ENCODE measurements around the gene GIMAP2.

- TF ChIP-seq EP300 (IDR thresholded peaks at IDR 0.05; ENCODE audit: borderline replicate concordance) (no peak), RAD21 (IDR thresholded peaks at IDR 0.05; ENCODE audit: low read depth) (no peak), NFIC (IDR thresholded peaks at IDR 0.05) (no peak), YY1 (IDR thresholded peaks at IDR 0.05; ENCODE audit: low read depth) (no peak), REST (IDR thresholded peaks at IDR 0.05; ENCODE audit: low read depth) (no peak), CEBPB (IDR thresholded peaks at IDR 0.05) (no peak), EGR1 (IDR thresholded peaks at IDR 0.05) (no peak), TCF12 (IDR thresholded peaks at IDR 0.05; ENCODE audit: low read depth) (no peak), MAX (IDR thresholded peaks at IDR 0.05) (no peak), FOXM1 (IDR thresholded peaks at IDR 0.05; ENCODE audit: borderline replicate concordance, low read depth) (no peak), TAF1 (IDR thresholded peaks at IDR 0.05; ENCODE audit: low read depth) (no peak)
- TF ChIP-seq, protein P1, sequence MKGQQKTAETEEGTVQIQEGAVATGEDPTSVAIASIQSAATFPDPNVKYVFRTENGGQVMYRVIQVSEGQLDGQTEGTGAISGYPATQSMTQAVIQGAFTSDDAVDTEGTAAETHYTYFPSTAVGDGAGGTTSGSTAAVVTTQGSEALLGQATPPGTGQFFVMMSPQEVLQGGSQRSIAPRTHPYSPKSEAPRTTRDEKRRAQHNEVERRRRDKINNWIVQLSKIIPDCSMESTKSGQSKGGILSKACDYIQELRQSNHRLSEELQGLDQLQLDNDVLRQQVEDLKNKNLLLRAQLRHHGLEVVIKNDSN (IDR thresholded peaks at IDR 0.05): no peak
These were observed 43.7 kb upstream of the GIMAP2 start for GRCh38 chr7:150641854-150642253.
